Progenitor cell of endocrine pancreas (in vitro differentiated cells): Measurements from ENCODE around the gene OSBPL10. TPM values are rescaled to one million over a fixed set of nuclear protein-coding genes. Genes with fewer than 3 reads are reported as not detected.
"Not testable (repeated sequence)": the region's sequence is repeated elsewhere in the genome, so short reads cannot be mapped to it uniquely, and the experiment has no call there.

ENCODE experiments used
- DNase-seq: peaks from one replicate; pipeline ENCODE4 v3.0.0; 2021; ENCODE audit warnings: low spot score; ENCODE audit not compliant: unreplicated experiment
- H3K27ac Mint-ChIP-seq: 2 replicates; pipeline ENCODE4 v1.8.0; 2021; ENCODE audit warnings: mild to moderate bottlenecking, moderate library complexity, mixed read lengths
- H3K27me3 Mint-ChIP-seq: 2 replicates; pipeline ENCODE4 v1.8.0; 2021; ENCODE audit warnings: mixed read lengths
- H3K36me3 Mint-ChIP-seq: 2 replicates; pipeline ENCODE4 v1.8.0; 2022; ENCODE audit warnings: mixed read lengths; ENCODE audit not compliant: insufficient read depth
- H3K4me1 Mint-ChIP-seq: 2 replicates; pipeline ENCODE4 v1.8.0; 2021; ENCODE audit warnings: low read depth, mixed read lengths
- H3K4me3 Mint-ChIP-seq: 2 replicates; pipeline ENCODE4 v1.8.0; 2021; ENCODE audit warnings: low read depth, mild to moderate bottlenecking, moderate library complexity, mixed read lengths
- H3K9me3 Mint-ChIP-seq: 2 replicates; pipeline ENCODE4 v1.8.0; 2021; ENCODE audit warnings: low read depth, mixed read lengths
- total RNA-seq: library from RNA; stranded (reverse); gene quantifications from 2 replicates; pipeline ENCODE4 v1.2.1, GENCODE V29; 2021
- TF ChIP-seq, protein P1 (sequence below): fragments of 200-600 bp; sonication (generic); IDR thresholded peaks from one replicate; pipeline ENCODE4 v1.5.0; 2021; ENCODE audit warnings: antibody characterized with exemption, mild to moderate bottlenecking; ENCODE audit not compliant: unreplicated experiment

OSBPL10 gene
- total RNA-seq, 1 donor from 2014 or later = 25.2 TPM

DNA sequence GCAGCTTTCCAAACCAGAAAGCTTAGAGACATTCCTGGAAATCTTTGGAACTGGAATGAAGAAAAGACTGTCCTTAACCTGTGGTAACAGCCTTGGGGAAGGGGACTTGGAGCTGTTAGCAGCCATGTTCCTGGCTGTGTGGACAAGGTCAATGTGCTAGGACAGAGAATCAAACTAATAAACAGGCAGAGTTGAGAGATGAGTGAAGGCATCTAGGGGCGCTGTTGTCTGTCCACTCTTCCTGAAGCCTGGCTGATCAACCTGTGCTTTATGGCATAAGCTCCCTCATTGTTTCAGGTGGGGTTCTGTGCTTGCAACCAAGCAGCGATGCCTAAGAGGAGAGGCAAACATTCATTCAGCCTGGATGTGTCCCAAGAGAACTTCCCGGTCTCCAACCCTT, 19.8 kb upstream of the OSBPL10 start:
- Mint-ChIP-seq H3K36me3 (no peaks in the 10 kb centered on the region), H3K27me3 (peaks cover 7% of the 10 kb centered on the region), H3K4me1 (peaks cover 6% of the 10 kb centered on the region), H3K27ac (no peak overlapping the region), H3K4me3 (no peak overlapping the region), H3K9me3 (no peaks in the 10 kb centered on the region)
- DNase-seq = no peak
- TF ChIP-seq, protein P1, sequence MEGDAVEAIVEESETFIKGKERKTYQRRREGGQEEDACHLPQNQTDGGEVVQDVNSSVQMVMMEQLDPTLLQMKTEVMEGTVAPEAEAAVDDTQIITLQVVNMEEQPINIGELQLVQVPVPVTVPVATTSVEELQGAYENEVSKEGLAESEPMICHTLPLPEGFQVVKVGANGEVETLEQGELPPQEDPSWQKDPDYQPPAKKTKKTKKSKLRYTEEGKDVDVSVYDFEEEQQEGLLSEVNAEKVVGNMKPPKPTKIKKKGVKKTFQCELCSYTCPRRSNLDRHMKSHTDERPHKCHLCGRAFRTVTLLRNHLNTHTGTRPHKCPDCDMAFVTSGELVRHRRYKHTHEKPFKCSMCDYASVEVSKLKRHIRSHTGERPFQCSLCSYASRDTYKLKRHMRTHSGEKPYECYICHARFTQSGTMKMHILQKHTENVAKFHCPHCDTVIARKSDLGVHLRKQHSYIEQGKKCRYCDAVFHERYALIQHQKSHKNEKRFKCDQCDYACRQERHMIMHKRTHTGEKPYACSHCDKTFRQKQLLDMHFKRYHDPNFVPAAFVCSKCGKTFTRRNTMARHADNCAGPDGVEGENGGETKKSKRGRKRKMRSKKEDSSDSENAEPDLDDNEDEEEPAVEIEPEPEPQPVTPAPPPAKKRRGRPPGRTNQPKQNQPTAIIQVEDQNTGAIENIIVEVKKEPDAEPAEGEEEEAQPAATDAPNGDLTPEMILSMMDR = no peak

DNA sequence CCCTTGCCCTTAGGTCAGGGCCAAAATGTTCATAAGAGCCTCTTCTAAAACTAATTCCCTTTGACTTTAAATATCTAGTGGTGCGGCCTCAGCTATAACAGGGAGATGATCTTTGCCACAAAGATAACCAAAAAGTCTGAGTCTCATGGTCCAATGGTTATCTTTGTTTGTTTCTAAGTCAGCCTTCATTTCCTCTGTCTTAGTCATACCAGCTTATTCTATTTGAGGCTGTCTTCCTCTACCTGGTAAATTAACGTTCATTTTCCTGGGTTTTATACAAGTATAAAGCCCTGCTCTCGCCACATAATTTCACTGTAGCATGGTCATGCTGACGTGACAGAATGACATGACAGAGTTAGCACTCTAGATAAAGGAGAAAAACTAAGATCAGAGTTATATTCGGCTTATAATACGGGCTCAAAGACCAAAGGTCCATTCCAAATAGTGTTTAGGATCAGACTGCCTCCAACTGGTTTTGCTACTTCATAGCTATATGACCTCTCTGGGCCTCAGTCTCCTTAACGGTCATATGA, 18.9 kb upstream of the OSBPL10 start:
- Mint-ChIP-seq H3K4me3 (no peak overlapping the region), H3K9me3 (peaks cover under 1% of the 10 kb centered on the region), H3K4me1 (peaks cover 6% of the 10 kb centered on the region), H3K27ac (no peak overlapping the region), H3K36me3 (no peaks in the 10 kb centered on the region), H3K27me3 (peaks cover 7% of the 10 kb centered on the region)
- no peak for DNase-seq
- TF ChIP-seq, protein P1 = no peak

DNA sequence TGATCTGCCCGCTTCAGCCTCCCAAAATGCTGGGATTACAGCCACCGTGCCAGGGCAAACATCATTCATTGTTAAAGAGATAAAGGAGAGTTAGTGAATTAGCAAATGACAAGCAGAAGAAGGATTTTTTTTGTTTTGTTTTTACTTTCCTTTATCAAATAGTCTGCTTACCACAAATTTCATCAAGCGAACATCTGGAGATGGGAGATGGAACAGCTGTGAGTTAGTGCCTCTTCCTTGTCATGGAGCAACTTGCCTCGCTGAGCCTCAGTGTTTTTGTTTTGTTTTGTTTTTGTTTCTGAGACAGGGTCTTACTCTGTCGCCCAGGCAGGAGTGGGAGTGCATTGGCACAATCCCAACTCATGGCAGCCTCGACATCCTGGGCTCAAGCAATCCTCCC, 16.4 kb upstream of the OSBPL10 start:
- Mint-ChIP-seq H3K4me3 (no peak overlapping the region), H3K27me3 (no peaks in the 10 kb centered on the region), H3K9me3 (peaks cover 10% of the 10 kb centered on the region), H3K36me3 (peaks cover 4% of the 10 kb centered on the region), H3K27ac (no peak overlapping the region), H3K4me1 (no peaks in the 10 kb centered on the region)
- TF ChIP-seq, protein P1 = no peak
- DNase-seq = no peak

DNA sequence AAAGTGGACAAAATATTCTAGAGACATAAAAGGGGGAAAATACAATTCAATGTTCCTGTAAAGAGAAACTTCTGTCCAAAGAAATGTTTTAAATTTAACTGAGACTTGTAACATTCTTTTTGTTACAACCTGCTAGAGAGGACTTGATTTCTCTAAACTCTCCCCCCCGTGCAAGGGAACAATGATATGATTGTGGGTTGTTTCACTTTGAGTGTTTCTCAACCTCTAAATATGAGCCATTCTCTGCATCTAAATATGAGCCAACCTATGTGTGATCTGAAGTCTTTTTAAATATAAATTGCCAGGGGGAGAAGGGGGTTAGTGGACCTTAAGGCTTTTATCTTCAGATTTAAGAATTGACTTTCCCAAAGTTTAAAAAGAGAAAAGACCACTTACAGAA, 15.1 kb upstream of the OSBPL10 start:
- H3K4me3 Mint-ChIP-seq = no peak overlapping the region
- TF ChIP-seq, protein P1 = no peak
- H3K4me1 Mint-ChIP-seq = no peaks in the 10 kb centered on the region
- H3K27me3 Mint-ChIP-seq = no peaks in the 10 kb centered on the region
- H3K27ac Mint-ChIP-seq = no peak overlapping the region
- DNase-seq = no peak
- H3K36me3 Mint-ChIP-seq = peaks cover 4% of the 10 kb centered on the region
- H3K9me3 Mint-ChIP-seq = peaks cover 12% of the 10 kb centered on the region

DNA sequence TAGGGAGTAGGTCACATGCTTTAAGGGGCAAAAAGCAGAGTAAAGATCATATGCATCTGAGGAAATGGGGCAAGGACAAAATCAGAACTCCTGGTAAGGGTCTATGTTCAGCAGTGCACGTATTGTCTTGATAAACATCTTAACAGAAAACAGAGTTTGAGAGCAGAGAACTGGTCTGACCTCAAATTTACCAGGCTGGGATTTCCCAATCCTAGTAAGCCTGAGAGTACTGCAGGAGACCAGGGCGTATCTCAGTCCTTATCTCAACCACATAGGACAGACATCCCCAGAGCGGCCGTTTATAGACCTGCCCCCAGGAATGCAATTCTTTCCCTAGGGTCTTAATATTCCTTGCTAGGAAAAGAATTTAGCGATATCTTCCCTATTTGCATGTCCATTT, 14.0 kb upstream of the OSBPL10 start:
- not testable (repeated sequence) for DNase-seq, H3K27ac Mint-ChIP-seq, H3K4me1 Mint-ChIP-seq, H3K4me3 Mint-ChIP-seq, H3K36me3 Mint-ChIP-seq, H3K27me3 Mint-ChIP-seq
- peaks cover 12% of the 10 kb centered on the region for H3K9me3 Mint-ChIP-seq

DNA sequence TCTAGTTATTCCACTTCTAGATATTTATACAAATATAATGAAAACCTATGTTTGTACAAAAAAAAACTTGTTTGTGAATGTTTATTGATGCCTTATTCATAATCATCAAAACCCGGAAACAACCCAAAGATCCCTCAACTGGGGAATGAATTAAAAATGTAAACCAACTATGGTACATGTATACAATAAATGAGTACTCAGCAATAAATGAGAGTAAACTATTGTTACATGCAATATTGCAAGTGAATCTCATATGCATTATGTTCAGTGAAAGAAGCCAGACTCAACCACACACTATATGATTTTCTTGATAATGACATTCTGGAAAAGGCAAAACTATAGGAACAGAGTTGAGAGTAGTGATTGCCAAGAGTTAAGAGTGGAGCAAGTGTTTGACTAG, 12.8 kb upstream of the OSBPL10 start:
- Mint-ChIP-seq H3K27ac (no peak overlapping the region), H3K9me3 (peaks cover 12% of the 10 kb centered on the region)

DNA sequence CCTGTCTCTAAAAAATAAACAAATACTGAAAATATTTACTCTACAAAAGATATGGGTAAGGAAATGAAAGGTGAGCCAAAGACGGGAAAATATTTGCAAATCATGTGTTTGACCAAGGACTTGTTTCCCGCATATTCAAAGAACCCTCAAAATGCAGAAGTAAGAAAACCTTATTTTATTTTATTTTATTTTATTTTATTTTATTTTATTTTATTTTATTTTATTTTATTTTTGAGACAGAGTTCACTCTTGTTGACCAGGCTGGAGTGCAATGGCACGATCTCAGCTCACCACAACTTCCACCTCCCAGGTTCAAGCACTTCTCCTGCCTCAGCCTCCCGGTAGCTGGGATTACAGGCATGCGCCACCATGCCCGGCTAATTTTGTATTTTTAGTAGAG, 11.9 kb upstream of the OSBPL10 start:
- not testable (repeated sequence) for H3K36me3 Mint-ChIP-seq, H3K4me1 Mint-ChIP-seq, H3K27ac Mint-ChIP-seq, H3K27me3 Mint-ChIP-seq, DNase-seq, H3K4me3 Mint-ChIP-seq
- H3K9me3 Mint-ChIP-seq = peaks cover 12% of the 10 kb centered on the region

More for the DNA sequence above, 12.8 kb upstream of the OSBPL10 start:
- Mint-ChIP-seq H3K4me1 (no peaks in the 10 kb centered on the region), H3K27me3 (no peaks in the 10 kb centered on the region), H3K36me3 (peaks cover 4% of the 10 kb centered on the region), H3K4me3 (no peak overlapping the region)
- no peak for DNase-seq
- TF ChIP-seq, protein P1 = no peak
